ENCODE data around the gene UBE3C.

Gene UBE3C

DNA sequence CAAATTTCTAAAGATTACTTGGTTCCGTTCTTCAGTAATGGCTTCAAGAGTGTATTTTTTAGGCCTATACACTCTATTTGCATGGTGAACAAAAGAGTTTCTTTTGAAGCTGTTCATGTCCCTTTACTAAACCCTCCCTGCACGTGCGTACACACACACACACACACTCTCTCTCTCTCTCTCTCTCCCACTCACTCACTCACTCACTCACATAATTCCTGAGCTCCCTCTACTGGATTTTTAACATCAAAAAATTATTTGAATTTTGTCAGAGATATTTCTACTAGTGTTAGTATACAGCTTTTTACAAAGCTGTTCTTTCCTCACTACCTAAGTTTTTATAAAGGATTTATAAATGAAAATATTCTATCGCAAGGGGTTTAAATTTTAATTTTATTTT is 85.9 kb downstream of the UBE3C start:
- Histone ChIP-seq H3K9ac (no peak overlapping the region), H2AFZ (ENCODE audit: low read depth) (no peak overlapping the region), H3K27ac (no peak overlapping the region), H3K27me3 (ENCODE audit: insufficient read depth, low read depth) (no peaks in the 10 kb centered on the region), H4K20me1 (ENCODE audit: insufficient read depth) (no peaks in the 10 kb centered on the region), H3K4me2 (no peak overlapping the region), H3K4me3 (IDR thresholded peaks at IDR 0.05; ENCODE audit: insufficient read depth, low read depth, low read length) (no peak overlapping the region), H3K36me3 (ENCODE audit: insufficient read depth) (no peaks in the 10 kb centered on the region; the same call in 1 of the 2 replicates), H3K79me2 (ENCODE audit: insufficient read depth, low read depth) (no peaks in the 10 kb centered on the region), H3K4me1 (ENCODE audit: low read depth, poor library complexity, severe bottlenecking) (no peaks in the 10 kb centered on the region)
- TF ChIP-seq CTCF (conservative IDR thresholded peaks at IDR 0.05; ENCODE audit: low read depth, low read length): peak; percentile 35

- no peak overlapping the region for H3K27ac ChIP-seq
- H3K9ac ChIP-seq: no peak overlapping the region
- peak; percentile 55 for TF ChIP-seq CTCF (conservative IDR thresholded peaks at IDR 0.05; ENCODE audit: low read depth, low read length)
- peaks cover 15% of the 10 kb centered on the region for H3K4me1 ChIP-seq (ENCODE audit: low read depth, poor library complexity, severe bottlenecking)
- H3K27me3 ChIP-seq (ENCODE audit: insufficient read depth, low read depth): no peaks in the 10 kb centered on the region
- H3K79me2 ChIP-seq (ENCODE audit: insufficient read depth, low read depth): no peaks in the 10 kb centered on the region
- no peaks in the 10 kb centered on the region for H4K20me1 ChIP-seq (ENCODE audit: insufficient read depth)
- H3K4me3 ChIP-seq (IDR thresholded peaks at IDR 0.05; ENCODE audit: insufficient read depth, low read depth, low read length): no peak overlapping the region
- no peak overlapping the region for H2AFZ ChIP-seq (ENCODE audit: low read depth)
- no peak overlapping the region for H3K4me2 ChIP-seq
- H3K36me3 ChIP-seq (ENCODE audit: insufficient read depth): peaks cover 3% of the 10 kb centered on the region; the same call in 1 of the 2 replicates
These were observed 90.2 kb downstream of the UBE3C start for GRCh38 chr7:157228864-157229422.

- Histone ChIP-seq H3K4me1 (ENCODE audit: low read depth, poor library complexity, severe bottlenecking) (peaks cover 15% of the 10 kb centered on the region), H3K4me3 (IDR thresholded peaks at IDR 0.05; ENCODE audit: insufficient read depth, low read depth, low read length) (no peak overlapping the region), H3K27me3 (ENCODE audit: insufficient read depth, low read depth) (no peaks in the 10 kb centered on the region), H3K9ac (no peak overlapping the region), H2AFZ (ENCODE audit: low read depth) (no peak overlapping the region), H3K27ac (no peak overlapping the region), H4K20me1 (ENCODE audit: insufficient read depth) (no peaks in the 10 kb centered on the region), H3K36me3 (ENCODE audit: insufficient read depth) (peaks cover 3% of the 10 kb centered on the region; the same call in 1 of the 2 replicates), H3K4me2 (no peak overlapping the region), H3K79me2 (ENCODE audit: insufficient read depth, low read depth) (no peaks in the 10 kb centered on the region)
- TF ChIP-seq CTCF (conservative IDR thresholded peaks at IDR 0.05; ENCODE audit: low read depth, low read length): no peak
These were observed 95.0 kb downstream of the UBE3C start for GRCh38 chr7:157233677-157234076.

DNA sequence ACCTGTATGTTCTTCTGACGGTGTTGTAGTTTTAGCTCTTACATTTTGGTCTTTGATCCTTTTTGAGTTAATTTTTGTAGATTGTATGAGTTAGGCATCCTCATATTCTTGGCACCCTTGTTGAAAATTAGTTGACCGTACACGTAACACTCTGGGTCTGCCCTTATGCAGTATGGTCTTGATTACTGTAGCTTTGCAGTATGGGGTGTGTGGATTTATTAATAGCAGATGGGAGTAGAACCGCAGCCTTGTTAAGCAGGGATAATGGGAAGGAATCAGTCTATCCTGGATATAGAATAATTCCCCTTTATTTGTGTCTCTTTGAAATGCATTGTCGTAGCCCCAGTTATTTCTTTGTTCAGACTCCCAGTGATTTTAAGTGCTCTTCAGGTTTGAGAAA is 95.5 kb downstream of the UBE3C start:
- no peak overlapping the region for H3K9ac ChIP-seq
- peaks cover 3% of the 10 kb centered on the region; the same call in 1 of the 2 replicates for H3K36me3 ChIP-seq (ENCODE audit: insufficient read depth)
- no peak overlapping the region for H3K4me3 ChIP-seq (IDR thresholded peaks at IDR 0.05; ENCODE audit: insufficient read depth, low read depth, low read length)
- H3K79me2 ChIP-seq (ENCODE audit: insufficient read depth, low read depth): no peaks in the 10 kb centered on the region
- H3K4me1 ChIP-seq (ENCODE audit: low read depth, poor library complexity, severe bottlenecking): peaks cover 15% of the 10 kb centered on the region
- no peak overlapping the region for H3K4me2 ChIP-seq
- no peaks in the 10 kb centered on the region for H4K20me1 ChIP-seq (ENCODE audit: insufficient read depth)
- H2AFZ ChIP-seq (ENCODE audit: low read depth): no peak overlapping the region
- H3K27ac ChIP-seq: no peak overlapping the region
- TF ChIP-seq CTCF (conservative IDR thresholded peaks at IDR 0.05; ENCODE audit: low read depth, low read length): no peak
- H3K27me3 ChIP-seq (ENCODE audit: insufficient read depth, low read depth): no peaks in the 10 kb centered on the region
